NOMO-1 treated with DMSO at 0.1 percent for 48 hours (cell line): Measurements from ENCODE around the gene PAWR.
"Not testable (repeated sequence)": the region's sequence is repeated elsewhere in the genome, so short reads cannot be mapped to it uniquely, and the experiment has no call there.

Experiments
- DNase-seq: peaks from one replicate; lab custom pipeline; 2025; ENCODE audit not compliant: unreplicated experiment; lab: John Stamatoyannopoulos, UW

Gene PAWR

DNA sequence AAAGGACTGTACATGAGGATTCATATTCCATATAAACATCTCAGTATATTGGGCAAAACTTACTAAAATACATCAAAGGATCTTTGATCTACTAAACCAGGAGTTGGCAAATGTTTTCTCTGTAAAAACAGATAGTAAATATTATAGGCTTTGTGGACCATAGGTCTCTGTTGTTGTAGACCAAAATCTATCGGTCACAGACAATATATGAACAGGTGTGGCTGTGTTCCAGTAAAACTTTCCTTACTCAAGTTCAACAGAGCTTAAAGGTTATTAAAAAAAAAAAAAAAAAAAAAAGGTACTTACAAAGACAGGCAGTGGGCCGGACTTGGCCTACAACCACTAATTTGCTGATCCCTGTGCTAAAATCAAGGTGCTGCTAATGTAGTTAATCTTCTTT lies 40.3 kb downstream of the PAWR start:
- no peak for DNase-seq

DNA sequence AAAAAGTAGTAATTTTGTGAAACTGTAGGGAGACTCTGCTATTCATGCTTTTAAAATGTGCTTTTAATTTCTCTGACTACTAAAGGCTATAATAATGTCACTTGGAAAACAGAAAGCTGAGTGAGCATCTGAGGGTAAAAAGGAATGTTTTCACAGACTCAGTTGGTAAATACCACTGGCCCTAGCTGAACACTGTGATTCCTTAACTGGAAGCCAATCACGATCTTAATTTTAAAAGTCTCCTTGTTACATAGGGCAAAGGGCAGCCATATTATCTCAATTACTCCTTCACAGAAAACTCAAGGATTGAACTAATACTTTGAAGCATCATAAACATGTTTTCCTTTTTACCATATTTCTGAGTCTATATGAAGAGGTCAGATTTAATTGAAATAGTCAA lies 41.9 kb downstream of the PAWR start:
- no peak for DNase-seq

DNA sequence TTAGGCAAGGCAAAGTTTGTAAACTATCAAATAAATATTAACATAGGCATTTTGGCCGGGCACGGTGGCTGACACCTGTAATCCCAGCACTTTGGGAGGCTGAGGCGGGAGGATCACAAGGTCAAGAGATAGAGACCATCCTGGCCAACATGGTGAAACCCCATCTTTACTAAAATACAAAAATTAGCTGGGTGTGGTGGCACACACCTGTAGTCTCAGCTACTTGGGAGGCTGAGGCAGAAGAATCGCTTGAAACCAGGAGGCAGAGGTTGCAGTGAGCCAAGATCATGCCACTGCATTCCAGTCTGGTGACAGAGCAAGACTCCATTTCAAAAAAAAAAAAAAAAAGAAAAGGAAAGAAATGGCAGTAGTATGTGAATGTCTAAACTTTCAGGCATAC lies 43.9 kb downstream of the PAWR start:
- DNase-seq: not testable (repeated sequence)

DNA sequence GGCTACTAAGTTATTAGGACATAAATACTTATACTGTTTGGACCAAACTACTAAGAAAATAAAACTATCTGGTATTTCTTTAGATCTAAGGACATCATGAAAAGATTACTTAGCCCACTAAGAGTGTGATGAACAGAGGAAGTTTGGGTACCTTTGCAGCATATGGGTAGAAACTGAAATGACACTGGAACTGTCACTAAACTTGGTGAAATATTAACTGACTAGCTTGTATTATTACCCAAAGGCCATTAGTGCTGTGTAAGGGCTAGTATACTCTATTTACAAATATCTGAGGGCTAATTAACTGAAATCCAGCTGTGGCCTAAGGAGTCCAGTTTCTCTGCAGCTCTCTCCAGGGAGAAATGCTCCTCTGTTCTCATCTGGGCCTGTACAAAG lies 45.5 kb downstream of the PAWR start:
- DNase-seq: no peak

DNA sequence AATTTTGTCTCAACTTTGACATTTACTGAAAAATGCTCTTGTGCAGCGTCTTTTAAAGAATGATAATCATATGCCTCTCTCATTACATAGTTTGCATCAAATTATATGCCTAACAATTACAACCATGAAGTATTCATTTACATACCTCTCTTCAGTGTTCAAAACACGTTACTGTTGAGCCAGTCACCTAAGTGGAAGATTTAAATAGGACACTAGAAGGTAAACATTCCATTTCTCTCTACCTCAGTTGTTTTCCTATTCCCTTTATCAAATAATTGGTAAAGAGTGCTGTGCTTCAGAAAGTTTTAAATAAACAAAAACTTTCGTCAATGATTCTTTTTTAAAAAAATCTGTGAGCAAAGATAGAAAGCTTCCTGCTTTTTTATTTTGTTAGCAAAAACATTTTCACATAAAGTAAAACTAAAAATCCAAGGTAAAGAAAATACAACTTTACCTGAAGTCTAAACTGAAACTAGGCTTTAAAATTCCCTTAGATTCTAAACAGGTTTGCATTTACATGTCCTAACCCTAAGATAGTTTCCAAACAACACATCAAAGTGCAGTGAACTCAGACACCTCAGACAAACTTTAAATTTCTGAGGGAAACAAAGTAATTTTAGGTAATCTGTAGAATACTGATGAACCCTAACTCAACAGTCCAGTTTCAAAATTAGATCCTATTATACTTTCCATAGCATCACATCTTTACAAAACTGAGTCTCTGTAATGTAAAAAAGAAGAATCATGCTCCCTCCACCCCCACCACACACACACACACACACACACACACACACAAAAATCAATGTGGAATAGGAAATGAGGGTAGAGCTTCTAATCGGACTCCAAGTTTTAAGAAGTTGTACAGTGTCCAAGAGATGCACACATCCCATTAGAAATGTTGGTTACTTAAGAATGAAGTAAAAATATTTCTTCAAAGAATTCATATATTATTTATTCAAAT lies 46.2 kb downstream of the PAWR start:
- no peak for DNase-seq

DNA sequence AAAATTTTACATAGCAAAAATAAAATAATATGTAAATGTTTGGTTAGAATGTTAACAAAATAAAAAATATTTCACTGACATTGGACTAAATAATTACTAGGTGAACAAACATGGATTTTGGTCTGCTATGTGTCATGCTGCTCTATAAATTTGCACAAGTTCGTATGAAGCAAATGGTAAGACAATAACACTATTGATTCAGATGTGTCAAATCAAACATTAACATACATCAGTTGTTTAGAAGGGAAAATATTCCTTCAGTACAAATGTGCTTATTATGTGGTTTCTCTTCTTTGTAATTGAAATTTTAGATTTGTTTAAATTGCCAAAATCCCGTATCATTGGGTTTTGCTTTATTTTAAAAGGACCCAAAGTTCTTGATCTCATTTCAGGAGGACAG lies 46.9 kb downstream of the PAWR start:
- no peak for DNase-seq

DNA sequence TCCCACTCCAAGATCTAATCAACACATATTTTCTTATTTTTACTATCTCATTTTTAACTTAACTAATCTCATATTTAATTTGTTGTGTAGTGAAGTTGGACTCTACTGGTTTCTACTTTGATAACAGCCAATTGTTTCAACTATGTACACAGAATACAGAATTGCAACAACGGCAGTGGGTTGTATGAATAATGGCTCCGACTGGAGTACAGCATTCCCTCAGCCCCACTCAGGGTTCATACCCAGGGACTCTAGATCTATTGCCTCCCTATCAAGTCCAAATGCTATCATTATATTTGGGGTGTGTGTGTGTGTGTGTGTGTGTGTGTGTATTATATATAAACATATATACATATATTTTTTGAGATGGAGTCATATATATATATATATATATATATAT lies 52.3 kb downstream of the PAWR start:
- DNase-seq: no peak

DNA sequence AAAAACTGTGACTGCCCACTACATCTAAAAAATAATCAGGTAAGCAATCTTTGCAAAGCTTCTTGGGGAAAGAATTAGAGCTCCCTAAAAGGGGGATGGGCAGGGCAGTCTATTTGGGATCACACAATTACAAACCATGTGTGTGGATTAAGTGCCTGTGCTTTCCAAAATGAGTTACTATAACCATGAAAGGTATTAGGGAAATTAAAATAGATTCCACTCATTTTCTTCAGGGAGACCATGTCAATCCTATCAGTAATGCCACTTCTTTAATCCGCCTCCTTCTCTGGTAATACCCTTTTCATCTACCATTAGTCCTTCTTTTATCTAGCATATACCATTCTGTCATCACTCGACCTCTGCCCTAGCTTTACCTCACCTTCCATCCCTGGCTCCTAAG lies 53.7 kb downstream of the PAWR start:
- DNase-seq: no peak

DNA sequence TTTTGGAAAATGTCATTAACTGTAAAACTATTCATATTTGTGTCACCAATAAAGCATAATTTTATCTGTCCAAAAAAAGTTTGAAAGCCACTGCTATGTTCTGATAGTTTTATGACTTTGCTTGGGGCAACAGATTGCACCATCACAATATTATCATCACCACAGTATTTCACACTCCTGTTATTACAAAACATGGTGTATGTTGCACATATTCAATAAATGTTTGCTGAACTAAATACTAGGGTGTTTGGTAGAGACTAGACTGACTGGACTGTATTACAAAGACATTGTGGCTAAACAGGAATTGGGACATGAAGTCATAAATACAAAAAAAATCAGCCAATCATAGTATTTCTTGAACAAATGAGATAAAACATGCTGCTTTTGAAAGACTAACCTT lies 55.1 kb downstream of the PAWR start:
- DNase-seq: no peak

DNA sequence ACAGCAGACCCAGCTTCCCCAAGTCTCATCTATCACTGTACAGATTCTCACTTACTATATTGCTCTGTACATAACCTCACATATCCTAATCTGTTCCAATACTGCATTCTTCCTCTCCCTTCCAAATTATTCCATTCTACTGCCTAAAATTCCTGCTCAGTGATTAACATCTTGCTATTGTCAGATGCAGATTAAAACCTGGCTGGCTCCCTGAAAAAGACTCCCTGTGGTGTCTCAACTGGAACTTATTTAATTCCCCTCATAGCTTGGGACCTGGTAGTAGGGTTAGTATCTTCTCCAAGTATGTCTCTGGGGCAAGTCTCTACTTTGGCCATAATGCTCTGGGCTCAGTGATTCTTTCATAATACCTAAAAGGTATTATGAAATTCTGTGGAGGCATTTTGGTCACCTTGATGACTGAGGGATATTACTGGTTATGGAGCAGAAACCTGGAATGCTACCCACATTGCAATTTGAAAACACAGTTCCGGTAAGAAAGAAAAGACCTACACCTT lies 55.8 kb downstream of the PAWR start:
- DNase-seq: no peak

DNA sequence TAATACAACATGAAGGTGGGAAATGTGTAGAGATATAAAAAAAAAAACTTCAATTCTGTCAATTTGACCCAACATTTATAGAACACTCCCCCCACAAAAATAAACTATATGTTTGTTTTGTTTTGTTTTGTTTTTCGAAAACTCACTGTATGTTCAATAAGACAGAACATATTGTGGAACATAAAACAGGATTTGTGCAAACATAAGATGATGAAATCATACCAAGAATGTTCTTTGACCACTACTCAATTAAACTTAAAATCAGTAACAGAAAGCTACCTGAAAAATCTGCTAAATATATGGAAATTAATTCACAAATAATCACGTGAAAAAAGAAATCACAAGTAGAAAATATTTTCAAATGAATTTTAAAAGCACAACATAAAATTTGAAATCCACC lies 61.2 kb downstream of the PAWR start:
- no peak for DNase-seq

DNA sequence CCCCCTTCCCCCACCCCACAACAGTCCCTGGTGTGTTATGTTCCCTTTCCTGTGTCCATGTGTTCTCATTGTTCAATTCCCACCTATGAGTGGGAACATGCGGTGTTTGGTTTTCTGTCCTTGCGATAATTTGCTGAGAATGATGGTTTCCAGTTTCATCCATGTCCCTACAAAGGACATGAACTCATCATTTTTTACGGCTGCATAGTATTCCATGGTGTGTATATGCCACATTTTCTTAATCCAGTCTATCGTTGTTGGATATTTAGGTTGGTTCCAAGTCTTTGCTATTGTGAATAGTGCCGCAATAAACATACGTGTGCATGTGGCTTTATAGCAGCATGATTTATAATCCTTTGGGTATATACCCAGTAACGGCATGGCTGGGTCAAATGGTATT lies 64.0 kb downstream of the PAWR start:
- not testable (repeated sequence) for DNase-seq

DNA sequence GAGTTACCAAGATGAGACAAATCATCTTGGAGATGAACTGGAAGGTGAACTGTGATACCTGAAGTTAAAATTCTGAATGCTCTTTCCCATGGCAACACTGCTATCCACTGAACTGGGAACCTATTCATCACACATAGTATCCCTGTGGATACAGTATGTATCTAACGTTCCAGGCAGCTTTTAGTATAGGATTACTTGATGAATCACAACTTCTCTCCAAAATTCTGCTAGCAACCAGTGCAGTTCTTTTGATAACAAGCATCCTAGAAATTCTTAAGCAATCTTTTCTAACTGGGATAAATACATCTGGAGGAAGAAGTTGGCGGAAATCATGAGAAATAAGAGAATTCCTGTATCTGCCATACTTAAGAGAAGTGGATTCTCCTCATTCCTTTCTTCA lies 66.4 kb downstream of the PAWR start:
- DNase-seq: no peak

DNA sequence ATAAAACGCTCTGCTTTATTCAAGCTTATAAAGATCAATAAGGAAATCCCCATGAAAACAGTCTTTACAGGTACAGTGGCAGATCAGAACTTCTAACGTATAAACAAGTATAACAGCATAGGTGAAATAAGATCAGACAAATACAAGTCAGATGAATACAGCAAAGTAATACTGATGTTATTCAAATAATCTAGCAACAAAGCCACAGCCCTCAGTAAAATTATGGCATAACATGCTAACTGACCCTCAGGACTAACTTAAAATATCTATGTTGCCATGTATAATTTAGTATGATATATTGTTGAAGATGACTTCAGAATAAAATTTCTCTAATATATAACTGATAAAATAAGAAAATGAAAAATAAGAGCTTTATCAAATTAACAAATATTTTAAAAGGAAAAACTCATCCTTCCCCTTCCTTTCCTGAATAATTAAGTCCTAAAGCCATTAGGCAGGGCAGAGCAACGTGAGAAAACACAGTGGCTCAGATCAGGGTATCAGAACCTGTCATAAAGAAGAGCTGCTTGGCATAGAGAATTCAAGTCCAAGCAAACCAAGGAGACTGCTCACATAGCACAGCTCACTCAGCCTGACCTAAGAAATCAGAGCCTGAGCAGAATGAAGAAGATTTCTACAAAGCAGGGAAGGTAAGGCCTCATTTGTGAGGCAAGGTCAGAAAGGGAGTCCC lies 70.7 kb downstream of the PAWR start:
- no peak for DNase-seq

DNA sequence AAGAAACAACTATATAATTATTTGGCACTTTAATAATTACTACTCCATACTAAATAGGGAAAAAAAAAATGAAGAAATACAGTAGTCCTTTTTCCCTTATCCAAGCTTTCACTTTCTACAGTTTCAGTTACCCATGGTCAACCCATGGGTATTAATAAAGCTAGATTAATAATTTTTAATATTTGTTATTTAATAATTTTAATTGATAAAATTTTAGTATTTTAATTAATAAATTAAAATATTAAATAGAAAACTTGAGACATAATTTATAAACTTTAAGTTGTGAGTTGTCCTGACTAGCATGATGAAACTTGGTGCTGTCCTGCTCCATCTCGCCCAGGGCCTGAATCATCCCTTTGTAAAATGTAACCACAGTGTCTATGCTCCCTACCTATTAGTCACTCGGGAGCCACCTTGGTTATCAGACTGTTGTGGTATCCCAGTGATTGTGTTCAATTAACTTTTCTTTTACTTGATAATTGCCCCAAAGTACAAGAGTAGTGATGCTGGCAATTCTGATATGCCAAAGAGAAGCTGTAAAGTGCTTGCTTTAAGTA lies 71.8 kb downstream of the PAWR start:
- DNase-seq: no peak

DNA sequence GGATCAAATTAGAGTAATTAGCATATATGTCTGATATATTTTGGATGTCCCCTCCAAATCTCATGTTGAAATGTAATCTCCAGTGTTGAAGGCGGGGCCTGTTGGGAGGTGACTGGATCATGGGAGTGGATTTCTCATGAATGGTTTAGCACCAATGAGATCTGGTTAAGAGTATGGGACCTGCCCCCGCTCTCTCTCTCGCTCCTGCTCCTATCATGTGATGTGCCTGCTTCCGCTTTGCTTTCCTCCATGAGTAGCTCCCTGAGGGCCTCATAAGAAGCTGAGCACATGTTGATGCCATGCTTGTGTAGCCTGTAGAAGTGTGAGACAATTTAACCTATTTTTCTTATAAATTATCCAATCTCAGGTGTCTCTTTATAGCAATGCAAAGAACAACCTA lies 73.1 kb downstream of the PAWR start:
- no peak for DNase-seq

DNA sequence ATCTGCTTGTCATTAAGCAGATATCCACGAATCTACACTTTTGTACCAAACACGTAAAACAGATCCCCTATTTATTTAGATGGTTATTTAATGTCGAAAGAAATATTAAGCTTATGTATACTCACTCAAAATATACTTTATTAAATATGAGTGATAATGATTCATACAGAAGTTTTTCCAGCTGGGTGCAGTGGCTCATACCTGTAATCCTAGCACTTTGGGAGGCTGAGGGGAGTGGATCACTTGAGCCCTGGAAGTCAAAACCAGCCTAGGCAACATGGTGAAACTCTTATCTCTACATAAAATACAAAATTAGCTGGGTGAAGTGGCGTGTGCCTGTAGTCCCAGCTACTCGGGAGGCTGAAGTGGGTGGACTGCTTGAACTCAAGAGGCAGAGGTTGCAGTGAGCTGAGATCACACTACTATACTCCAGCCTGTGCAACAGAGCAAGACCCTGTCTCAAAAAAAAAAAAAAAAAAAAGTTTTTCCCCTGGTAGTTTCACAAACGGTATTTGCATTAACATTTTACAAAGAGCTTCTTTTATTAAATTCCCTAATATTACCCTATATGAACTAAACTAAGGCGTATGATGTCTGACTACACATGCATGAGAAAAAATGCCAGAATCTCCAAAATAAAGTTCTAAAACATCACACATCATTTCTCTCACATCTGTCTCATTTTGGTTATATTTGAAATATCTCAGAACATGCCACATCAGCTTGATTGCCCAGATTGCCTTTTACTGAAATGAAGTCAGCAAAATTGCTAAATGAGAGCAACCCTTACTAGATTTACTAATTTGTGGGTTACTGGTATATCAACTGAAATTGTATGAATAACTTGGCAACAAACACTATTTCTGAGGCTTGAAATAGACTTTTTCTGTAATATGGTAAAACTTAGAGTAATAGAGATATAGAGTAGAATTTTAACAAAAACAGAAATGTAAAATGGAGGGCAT lies 74.9 kb downstream of the PAWR start:
- no peak for DNase-seq

DNA sequence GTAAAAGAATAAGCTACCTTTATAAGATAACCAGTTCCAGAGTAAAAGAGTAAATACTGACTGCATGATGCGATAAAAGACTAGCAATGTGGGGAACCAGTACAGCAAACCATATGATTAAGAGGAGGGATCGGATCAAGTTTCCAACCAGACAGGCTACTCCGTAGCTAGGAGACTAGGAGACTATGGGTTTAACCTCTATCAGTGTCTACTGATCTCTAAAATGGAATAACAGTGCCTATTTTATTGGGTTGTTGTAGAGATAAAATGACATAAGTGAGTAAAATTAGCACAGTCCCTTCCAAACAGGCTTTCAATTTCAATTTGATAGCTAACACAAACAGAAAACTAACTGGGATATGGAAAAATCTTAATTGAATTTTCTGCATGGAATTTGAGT lies 76.0 kb downstream of the PAWR start:
- DNase-seq: no peak

DNA sequence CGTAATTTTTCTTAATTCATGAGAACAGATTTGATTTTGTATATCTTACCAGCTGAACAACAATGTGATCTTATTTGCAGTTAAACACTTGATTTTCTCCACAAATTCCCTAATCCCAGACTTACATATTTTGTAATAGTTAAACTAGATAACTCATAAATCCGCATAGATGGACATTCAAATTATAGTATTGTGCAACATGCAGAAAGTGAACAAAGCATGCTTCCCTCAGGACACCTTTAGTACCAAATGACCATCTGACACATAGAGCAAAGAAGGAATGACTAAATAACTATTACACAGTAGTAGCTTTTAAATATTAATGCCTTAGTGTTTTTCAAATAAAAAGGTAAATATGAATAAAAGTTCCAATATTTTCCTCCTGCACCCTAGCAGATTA lies 88.9 kb downstream of the PAWR start:
- DNase-seq: no peak

DNA sequence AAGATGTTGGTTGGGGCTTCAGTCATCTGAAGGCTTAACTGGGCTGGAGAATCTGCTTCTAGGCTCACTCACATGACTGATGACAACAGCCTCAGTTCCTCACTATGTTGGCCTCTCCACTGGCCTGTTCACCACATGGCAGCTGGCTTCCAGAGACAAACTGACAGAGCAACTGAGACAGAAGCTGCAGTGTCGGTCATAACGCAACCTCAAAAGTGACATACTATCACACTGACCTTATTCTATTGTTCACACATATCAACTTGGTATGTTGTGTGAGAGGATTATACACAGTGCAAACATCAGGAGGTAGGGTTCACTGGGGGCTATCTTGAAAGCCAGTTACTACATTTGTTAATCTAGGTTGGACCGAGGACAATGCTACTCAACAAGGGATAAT lies 92.9 kb downstream of the PAWR start:
- no peak for DNase-seq
